Measurements from ENCODE around the gene BAD.

GRCh38 chr11:64295760-64296159 lies 11.3 kb upstream of the BAD start:
- TF ChIP-seq CTCF (IDR thresholded peaks at IDR 0.05): no peak
- no peak for TF ChIP-seq ZNF512 (CRISPR knock-in tag; IDR thresholded peaks at IDR 0.05; ENCODE audit: borderline replicate concordance)
- no peak for TF ChIP-seq NFATC4 (CRISPR knock-in tag; IDR thresholded peaks at IDR 0.05)
